ENCODE data around the gene DNAJB1. TPM values are rescaled to one million over a fixed set of nuclear protein-coding genes. Genes with fewer than 3 reads are reported as not detected.

Gene DNAJB1
- polyA plus RNA-seq (2013, experiment 1 of 2), result 59.4 TPM
- 60.1 TPM for polyA plus RNA-seq (2013, experiment 2 of 2)

DNA sequence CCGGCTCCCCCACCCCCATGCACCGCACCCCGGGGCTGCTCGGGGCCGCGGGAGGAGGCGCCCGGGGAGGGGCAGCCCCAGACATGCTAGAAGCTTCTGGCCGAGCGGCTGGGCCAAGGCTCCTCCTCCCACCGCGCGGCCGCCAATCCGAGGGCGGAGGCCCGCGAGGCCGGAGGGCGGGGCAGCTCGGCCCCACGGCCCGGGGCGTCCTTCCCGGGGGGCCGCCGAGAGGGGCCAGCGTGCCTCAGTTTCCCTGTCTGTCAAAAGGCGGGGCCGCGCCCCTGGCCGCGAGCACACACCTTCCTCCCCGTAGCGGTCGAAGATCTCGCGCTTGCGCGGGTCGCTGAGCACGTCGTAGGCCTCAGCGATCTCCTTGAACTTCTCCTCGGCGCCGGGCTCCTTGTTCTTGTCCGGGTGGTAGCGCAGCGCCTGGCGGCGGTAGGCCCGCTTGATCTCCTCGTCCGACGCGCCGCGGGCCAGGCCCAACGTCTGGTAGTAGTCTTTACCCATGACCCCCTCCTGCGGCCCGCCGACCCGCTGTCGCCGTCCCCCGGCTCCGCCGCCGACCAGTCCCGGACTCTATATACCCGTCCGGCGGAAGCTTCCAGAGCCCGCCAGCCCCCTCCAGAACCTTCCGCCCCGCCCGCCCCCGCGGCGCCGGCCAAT lies at the start of gene DNAJB1:
TSS of gene DNAJB1 (minus strand) at position 558 of the 666 bp plus-strand sequence. CDS start at position 510, 48 bp downstream.
- DNase-seq, result peak; percentile 92
- Histone ChIP-seq H3K9me3 (ENCODE audit: control insufficient read depth, low read length) (no peaks in the 10 kb centered on the region), H3K14ac (ENCODE audit: low read length in 2 of 2) (peak within 1 kb of the TSS in 1 of 2 experiments; percentile 99), H3K4me3 (ENCODE audit: insufficient read depth in 1 of 2, low read depth in 1 of 2, low read length in 2 of 2) (peak within 1 kb of the TSS; percentile 89 to 99), H3K23ac (ENCODE audit: low read length in 2 of 2) (peak within 1 kb of the TSS in 1 of 2 experiments; percentile 96), H4K8ac (ENCODE audit: low read length) (peak within 1 kb of the TSS; percentile 91), H3K4me1 (ENCODE audit: control insufficient read depth, insufficient read depth, low read depth, low read length) (peaks cover 30% of the 10 kb centered on the region), H2AFZ (ENCODE audit: low read depth, low read length) (peak within 1 kb of the TSS; percentile 72), H3K4ac (ENCODE audit: low read depth in 1 of 2, low read length in 2 of 2) (peak within 1 kb of the TSS; percentile 91 to 96), H2AK5ac (ENCODE audit: low read length, severe bottlenecking) (peak within 1 kb of the TSS; percentile 82), H3K27me3 (ENCODE audit: control insufficient read depth in 1 of 2, insufficient read depth in 1 of 2, low read length in 2 of 2) (no peaks in the 10 kb centered on the region), H2BK12ac (ENCODE audit: low read length in 2 of 2) (peak within 1 kb of the TSS; percentile 74 to 95), H3K18ac (ENCODE audit: low read depth in 1 of 2, low read length in 2 of 2) (peak within 1 kb of the TSS; percentile 92 to 99), H2BK15ac (ENCODE audit: low read depth, poor library complexity, severe bottlenecking) (peak within 1 kb of the TSS; percentile 97), H4K91ac (ENCODE audit: low read length) (peak within 1 kb of the TSS; percentile 93), H3K79me1 (replicated peaks; ENCODE audit: low read length, poor library complexity, severe bottlenecking) (peaks cover 4% of the 10 kb centered on the region), H3K9ac (ENCODE audit: low read length) (peak within 1 kb of the TSS; percentile 98), H2BK120ac (ENCODE audit: low read depth, low read length) (peak within 1 kb of the TSS; percentile 85), H3K4me2 (ENCODE audit: low read length, poor library complexity, severe bottlenecking) (peak within 1 kb of the TSS; percentile 83), H3K36me3 (ENCODE audit: control insufficient read depth in 1 of 2, insufficient read depth in 2 of 2, low read depth in 1 of 2, low read length in 2 of 2) (peaks cover 32 to 39% of the 10 kb centered on the region in 2 experiments), H2BK5ac (ENCODE audit: low read depth, low read length, poor library complexity, severe bottlenecking) (peak within 1 kb of the TSS; percentile 94), H3K27ac (ENCODE audit: low read length, poor library complexity, severe bottlenecking) (peak within 1 kb of the TSS; percentile 91)
- whole genome bisulfite sequencing, result under 1% methylated on average over 43 of the region's 82 CpGs

DNA sequence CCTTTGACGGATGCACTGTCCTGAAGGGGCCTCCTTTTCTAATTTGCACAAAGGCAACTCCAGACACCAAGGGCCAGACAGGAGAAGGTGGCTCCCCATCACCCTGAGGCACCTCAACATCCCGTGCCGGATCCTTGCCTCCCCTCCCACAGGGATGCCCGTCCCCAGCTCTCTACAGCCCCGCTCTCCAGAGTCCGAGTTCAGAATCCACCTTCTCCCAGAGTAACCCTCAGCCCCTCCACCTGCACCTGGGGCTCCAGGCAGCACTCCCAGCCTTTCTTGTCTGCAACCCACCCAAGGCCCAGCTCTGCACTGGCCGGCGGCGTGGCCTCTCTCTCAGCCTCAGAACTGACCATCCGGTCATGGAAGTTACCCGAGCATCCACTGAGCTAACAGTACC lies 48.9 kb upstream of the DNAJB1 start:
- no peak overlapping the region for H3K23ac ChIP-seq (ENCODE audit: low read length in 2 of 2)
- H3K18ac ChIP-seq (ENCODE audit: low read depth in 1 of 2, low read length in 2 of 2), result no peak overlapping the region

DNA sequence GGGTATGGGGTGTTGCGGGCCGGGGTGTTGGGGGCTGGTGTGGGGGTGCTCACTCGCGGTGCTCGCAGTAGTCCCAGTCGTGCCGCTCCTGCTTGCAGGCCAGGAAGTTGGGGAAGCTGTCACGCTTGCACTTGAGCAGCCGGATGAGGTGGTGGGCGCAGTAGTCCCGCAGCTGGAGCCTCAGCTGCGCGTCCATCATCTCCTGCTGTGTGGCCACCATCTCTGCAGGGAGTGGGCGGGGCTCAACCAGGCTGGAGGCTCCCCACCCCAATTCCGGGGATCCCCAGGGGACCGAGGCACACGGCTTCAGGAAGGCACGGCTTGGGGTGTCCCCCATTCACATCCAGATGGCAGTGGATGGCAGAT lies 48.5 kb upstream of the DNAJB1 start:
- Histone ChIP-seq H4K8ac (ENCODE audit: low read length) (no peak overlapping the region), H3K79me1 (replicated peaks; ENCODE audit: low read length, poor library complexity, severe bottlenecking) (peaks cover 38% of the 10 kb centered on the region), H3K4ac (ENCODE audit: low read depth in 1 of 2, low read length in 2 of 2) (no peak overlapping the region), H2AFZ (ENCODE audit: low read depth, low read length) (no peak overlapping the region), H4K91ac (ENCODE audit: low read length) (no peak overlapping the region), H3K4me1 (ENCODE audit: control insufficient read depth, insufficient read depth, low read depth, low read length) (peaks cover 32% of the 10 kb centered on the region), H2BK120ac (ENCODE audit: low read depth, low read length) (no peak overlapping the region), H2AK5ac (ENCODE audit: low read length, severe bottlenecking) (no peak overlapping the region), H2BK15ac (ENCODE audit: low read depth, poor library complexity, severe bottlenecking) (no peak overlapping the region), H3K36me3 (ENCODE audit: control insufficient read depth in 1 of 2, insufficient read depth in 2 of 2, low read depth in 1 of 2, low read length in 2 of 2) (peaks cover 18 to 69% of the 10 kb centered on the region in 2 experiments), H3K14ac (ENCODE audit: low read length in 2 of 2) (no peak overlapping the region), H3K4me3 (ENCODE audit: insufficient read depth in 1 of 2, low read depth in 1 of 2, low read length in 2 of 2) (no peak overlapping the region), H2BK5ac (ENCODE audit: low read depth, low read length, poor library complexity, severe bottlenecking) (no peak overlapping the region), H3K27me3 (ENCODE audit: control insufficient read depth in 1 of 2, insufficient read depth in 1 of 2, low read length in 2 of 2) (no peaks in the 10 kb centered on the region), H3K18ac (ENCODE audit: low read depth in 1 of 2, low read length in 2 of 2) (no peak overlapping the region), H3K23ac (ENCODE audit: low read length in 2 of 2) (no peak overlapping the region), H3K9ac (ENCODE audit: low read length) (no peak overlapping the region), H3K4me2 (ENCODE audit: low read length, poor library complexity, severe bottlenecking) (no peak overlapping the region), H3K27ac (ENCODE audit: low read length, poor library complexity, severe bottlenecking) (no peak overlapping the region), H2BK12ac (ENCODE audit: low read length in 2 of 2) (no peak overlapping the region), H3K9me3 (ENCODE audit: control insufficient read depth, low read length) (no peaks in the 10 kb centered on the region)
- no peak for DNase-seq
- 96% methylated on average over 18 of the region's 18 CpGs for WGBS

More for the DNA sequence above, 48.9 kb upstream of the DNAJB1 start:
- Histone ChIP-seq H3K9ac (ENCODE audit: low read length) (no peak overlapping the region), H3K14ac (ENCODE audit: low read length in 2 of 2) (no peak overlapping the region), H2BK15ac (ENCODE audit: low read depth, poor library complexity, severe bottlenecking) (no peak overlapping the region), H2BK5ac (ENCODE audit: low read depth, low read length, poor library complexity, severe bottlenecking) (no peak overlapping the region), H2AFZ (ENCODE audit: low read depth, low read length) (no peak overlapping the region), H3K9me3 (ENCODE audit: control insufficient read depth, low read length) (no peaks in the 10 kb centered on the region), H3K36me3 (ENCODE audit: control insufficient read depth in 1 of 2, insufficient read depth in 2 of 2, low read depth in 1 of 2, low read length in 2 of 2) (peaks cover 18 to 69% of the 10 kb centered on the region in 2 experiments), H3K27ac (ENCODE audit: low read length, poor library complexity, severe bottlenecking) (no peak overlapping the region), H3K4me3 (ENCODE audit: insufficient read depth in 1 of 2, low read depth in 1 of 2, low read length in 2 of 2) (no peak overlapping the region), H3K27me3 (ENCODE audit: control insufficient read depth in 1 of 2, insufficient read depth in 1 of 2, low read length in 2 of 2) (no peaks in the 10 kb centered on the region), H2BK120ac (ENCODE audit: low read depth, low read length) (no peak overlapping the region), H2AK5ac (ENCODE audit: low read length, severe bottlenecking) (no peak overlapping the region), H3K4ac (ENCODE audit: low read depth in 1 of 2, low read length in 2 of 2) (no peak overlapping the region), H3K4me1 (ENCODE audit: control insufficient read depth, insufficient read depth, low read depth, low read length) (peaks cover 28% of the 10 kb centered on the region), H4K8ac (ENCODE audit: low read length) (no peak overlapping the region), H3K79me1 (replicated peaks; ENCODE audit: low read length, poor library complexity, severe bottlenecking) (peaks cover 37% of the 10 kb centered on the region), H2BK12ac (ENCODE audit: low read length in 2 of 2) (no peak overlapping the region), H4K91ac (ENCODE audit: low read length) (no peak overlapping the region), H3K4me2 (ENCODE audit: low read length, poor library complexity, severe bottlenecking) (no peak overlapping the region)
- DNase-seq, result no peak
- WGBS, result 93% methylated on average over 11 of the region's 11 CpGs

DNA sequence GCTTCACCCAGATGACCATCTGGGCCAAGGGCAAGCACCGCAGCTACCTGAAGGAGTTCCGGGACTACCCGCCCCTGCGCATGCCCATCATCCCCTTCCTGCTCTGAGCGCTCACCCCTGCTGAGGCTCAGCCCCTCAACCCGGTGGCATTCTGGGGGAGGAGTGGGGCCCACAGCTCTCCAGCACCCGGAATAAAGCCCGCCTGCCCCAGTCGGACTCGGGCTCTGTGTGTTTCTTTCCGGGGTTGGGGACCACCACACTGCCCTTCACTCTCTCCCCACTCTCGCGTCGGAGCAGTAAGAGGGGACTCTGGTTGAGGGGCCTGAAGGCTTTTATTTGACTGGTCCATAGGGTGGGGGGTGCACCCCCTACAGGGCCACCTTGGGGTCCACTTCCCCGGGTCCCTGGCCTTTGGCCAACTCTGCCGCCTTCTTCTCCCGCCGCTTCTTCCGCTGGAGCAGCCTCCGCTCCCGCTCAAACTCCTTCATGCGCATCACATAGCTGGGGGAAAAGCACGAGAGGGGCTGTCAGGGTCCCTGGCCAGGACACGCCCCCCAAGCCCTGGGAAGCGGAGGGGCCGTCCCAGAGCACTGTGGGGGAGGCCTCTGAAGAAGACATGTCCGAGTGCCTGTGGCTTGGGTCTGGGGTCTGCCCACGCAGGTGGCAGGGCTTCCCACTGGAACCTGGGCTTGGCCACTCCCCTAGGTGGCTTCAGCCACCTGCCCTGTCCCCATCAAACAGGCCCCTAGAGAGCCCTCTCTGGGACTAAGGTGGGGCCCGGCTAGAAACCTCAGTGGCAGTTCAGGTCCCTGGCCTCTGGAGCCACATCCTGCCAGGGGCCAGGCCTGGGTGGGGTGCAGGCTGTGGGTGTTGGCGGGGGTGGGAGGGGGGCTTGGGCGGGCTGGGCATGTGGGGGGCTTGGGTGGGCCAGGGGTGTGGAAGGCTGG lies 47.8 kb upstream of the DNAJB1 start:
- Histone ChIP-seq H3K4me1 (ENCODE audit: control insufficient read depth, insufficient read depth, low read depth, low read length) (peaks cover 35% of the 10 kb centered on the region), H3K23ac (ENCODE audit: low read length in 2 of 2) (no peak overlapping the region), H2AK5ac (ENCODE audit: low read length, severe bottlenecking) (no peak overlapping the region), H3K4me3 (ENCODE audit: insufficient read depth in 1 of 2, low read depth in 1 of 2, low read length in 2 of 2) (peak overlapping the region in 1 of 2 experiments; percentile 2), H4K8ac (ENCODE audit: low read length) (no peak overlapping the region), H3K4ac (ENCODE audit: low read depth in 1 of 2, low read length in 2 of 2) (no peak overlapping the region), H3K27me3 (ENCODE audit: control insufficient read depth in 1 of 2, insufficient read depth in 1 of 2, low read length in 2 of 2) (no peaks in the 10 kb centered on the region), H3K14ac (ENCODE audit: low read length in 2 of 2) (no peak overlapping the region), H3K9ac (ENCODE audit: low read length) (no peak overlapping the region), H3K27ac (ENCODE audit: low read length, poor library complexity, severe bottlenecking) (no peak overlapping the region), H2BK5ac (ENCODE audit: low read depth, low read length, poor library complexity, severe bottlenecking) (no peak overlapping the region), H2BK12ac (ENCODE audit: low read length in 2 of 2) (no peak overlapping the region), H3K9me3 (ENCODE audit: control insufficient read depth, low read length) (no peaks in the 10 kb centered on the region), H2AFZ (ENCODE audit: low read depth, low read length) (no peak overlapping the region), H3K4me2 (ENCODE audit: low read length, poor library complexity, severe bottlenecking) (no peak overlapping the region), H3K36me3 (ENCODE audit: control insufficient read depth in 1 of 2, insufficient read depth in 2 of 2, low read depth in 1 of 2, low read length in 2 of 2) (peaks cover 18 to 69% of the 10 kb centered on the region in 2 experiments), H4K91ac (ENCODE audit: low read length) (no peak overlapping the region), H3K18ac (ENCODE audit: low read depth in 1 of 2, low read length in 2 of 2) (no peak overlapping the region), H2BK120ac (ENCODE audit: low read depth, low read length) (no peak overlapping the region), H2BK15ac (ENCODE audit: low read depth, poor library complexity, severe bottlenecking) (no peak overlapping the region), H3K79me1 (replicated peaks; ENCODE audit: low read length, poor library complexity, severe bottlenecking) (peaks cover 40% of the 10 kb centered on the region)
- DNase-seq, result no peak
- 94% methylated on average over 20 of the region's 31 CpGs for WGBS
